Activated T-cell treated with anti-CD3 and anti-CD28 coated beads for 4 hours (primary cell): ENCODE measurements around the gene ST3GAL6.

Experiments
- DNase-seq: peaks from one replicate; pipeline ENCODE4 v3.0.0-alpha.2; 2020

ST3GAL6 gene, protein sequence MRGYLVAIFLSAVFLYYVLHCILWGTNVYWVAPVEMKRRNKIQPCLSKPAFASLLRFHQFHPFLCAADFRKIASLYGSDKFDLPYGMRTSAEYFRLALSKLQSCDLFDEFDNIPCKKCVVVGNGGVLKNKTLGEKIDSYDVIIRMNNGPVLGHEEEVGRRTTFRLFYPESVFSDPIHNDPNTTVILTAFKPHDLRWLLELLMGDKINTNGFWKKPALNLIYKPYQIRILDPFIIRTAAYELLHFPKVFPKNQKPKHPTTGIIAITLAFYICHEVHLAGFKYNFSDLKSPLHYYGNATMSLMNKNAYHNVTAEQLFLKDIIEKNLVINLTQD

DNA sequence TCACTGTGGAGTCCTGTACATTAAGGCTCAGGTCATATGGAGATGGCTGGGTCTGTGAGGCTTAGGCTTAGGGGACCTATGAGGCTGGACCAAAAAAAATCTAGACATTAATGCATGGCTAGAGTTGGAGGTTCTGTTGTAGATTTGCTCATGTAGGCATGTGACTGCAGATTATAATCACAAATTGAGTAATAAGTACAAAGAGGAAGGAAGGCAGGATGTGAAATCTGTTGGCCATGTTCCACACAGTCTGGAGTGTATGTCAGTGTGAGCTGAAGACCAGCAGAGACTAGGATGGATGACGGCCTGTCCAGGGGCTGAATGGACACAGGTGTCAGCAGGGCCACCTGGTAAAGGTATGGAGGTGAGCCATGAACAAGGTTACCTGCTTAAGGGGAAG is at the start of gene ST3GAL6:
ST3GAL6 (plus strand) TSS at position 265 of the 400 bp plus-strand sequence. CDS start 5,101 bp downstream, outside the sequence.
- DNase-seq: no peak

DNA sequence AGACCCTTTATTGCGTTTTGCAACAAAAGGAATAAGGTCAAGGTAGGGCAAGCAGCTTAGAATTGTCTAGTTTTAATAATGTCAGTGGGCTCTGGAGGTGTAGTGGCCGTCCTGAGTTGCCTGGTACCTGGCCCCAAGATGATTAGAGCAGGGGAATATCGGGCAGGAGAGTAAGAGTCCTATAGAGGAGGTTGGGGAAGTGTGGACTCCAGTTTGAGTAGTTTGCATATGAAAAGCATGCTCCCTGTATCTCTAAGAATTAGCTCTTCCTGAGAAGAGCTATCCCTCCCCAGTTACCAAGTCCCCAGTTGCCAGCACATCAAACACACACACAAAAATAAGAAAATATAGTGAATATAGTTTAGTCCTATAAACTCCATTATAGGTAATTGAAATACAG is 49.2 kb upstream of the ST3GAL6 start:
- DNase-seq: no peak

- DNase-seq: no peak
These were observed 45.6 kb upstream of the ST3GAL6 start for GRCh38 chr3:98717584-98717983.

DNA sequence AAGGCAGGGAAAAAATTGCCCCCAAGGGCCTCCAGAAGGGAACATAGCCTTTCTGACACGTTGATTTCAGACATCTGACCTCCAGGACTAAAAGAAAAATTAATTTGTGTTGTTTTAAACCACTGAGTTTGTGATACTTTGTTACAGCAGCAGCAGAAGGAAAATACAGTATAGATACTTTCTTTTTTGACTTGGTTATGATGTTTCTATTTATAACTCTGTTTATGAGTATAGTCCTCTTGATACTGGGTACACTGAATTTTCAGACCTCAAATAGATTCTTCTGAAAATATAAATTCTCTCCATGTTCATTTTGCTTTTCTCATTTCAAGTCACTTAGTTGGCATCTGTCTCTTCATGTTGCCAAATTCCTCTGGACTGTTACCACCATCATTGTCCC is 44.4 kb upstream of the ST3GAL6 start:
- no peak for DNase-seq

GRCh38 chr3:98721776-98722175 is 41.4 kb upstream of the ST3GAL6 start:
- DNase-seq: no peak

DNA sequence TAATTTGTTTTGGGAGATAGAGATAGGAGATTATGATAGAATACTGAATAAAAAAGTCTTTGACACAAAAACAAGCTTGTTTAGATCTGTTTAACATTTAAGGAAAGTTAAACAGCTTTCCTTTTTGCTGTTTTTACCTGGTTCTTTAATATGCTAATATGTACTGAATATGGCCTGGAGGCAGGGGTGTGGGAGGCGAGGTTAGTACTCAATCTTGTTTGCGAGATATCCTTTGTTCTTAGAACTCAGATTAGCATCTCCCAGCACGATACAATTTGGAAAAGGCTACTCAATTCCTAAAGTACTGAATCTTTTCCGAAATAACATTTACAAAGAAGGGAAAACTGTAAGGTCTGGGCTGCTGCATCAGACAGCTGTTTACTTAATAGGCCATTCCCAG is 40.8 kb upstream of the ST3GAL6 start:
- no peak for DNase-seq

DNA sequence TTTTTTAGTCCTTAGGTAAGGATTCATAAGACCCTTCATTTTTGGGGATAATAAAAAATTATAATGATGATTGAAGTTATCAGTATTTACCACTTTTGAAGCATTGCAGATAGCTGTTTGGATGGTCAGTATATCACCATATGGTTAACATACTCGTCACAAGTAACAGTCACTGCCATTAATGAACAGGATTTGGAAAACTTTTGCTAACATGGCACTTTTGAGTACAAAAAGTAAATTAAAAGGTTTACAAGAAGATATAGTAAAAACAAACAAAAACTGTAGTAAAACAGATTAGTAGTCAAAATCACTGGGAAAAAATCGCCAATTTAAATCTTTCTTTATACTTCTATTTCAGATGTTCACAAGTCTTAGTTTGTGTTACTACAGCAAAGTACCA is 37.8 kb upstream of the ST3GAL6 start:
- DNase-seq: no peak

GRCh38 chr3:98726084-98726483 is 37.1 kb upstream of the ST3GAL6 start:
- DNase-seq: no peak

GRCh38 chr3:98727638-98728037 is 35.5 kb upstream of the ST3GAL6 start:
- no peak for DNase-seq

DNA sequence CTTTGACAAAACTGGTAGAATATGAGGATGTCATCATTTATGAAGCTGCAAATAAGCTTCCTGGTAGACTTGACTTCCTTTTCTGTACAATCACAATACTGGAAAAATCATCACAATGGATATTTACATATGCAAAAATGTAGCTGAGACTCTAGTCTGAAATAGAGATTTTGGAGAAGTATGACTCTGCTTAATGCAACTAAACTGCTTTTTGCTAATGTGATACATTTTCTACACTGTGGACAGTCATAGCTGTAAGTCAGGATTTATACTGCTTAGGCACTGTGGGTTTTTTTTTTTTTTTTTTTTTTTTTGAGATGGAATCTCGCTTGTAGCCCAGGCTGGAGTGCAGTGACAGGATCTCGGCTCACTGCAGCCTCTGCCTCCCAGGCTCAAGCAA is 34.5 kb upstream of the ST3GAL6 start:
- no peak for DNase-seq

GRCh38 chr3:98730338-98730737 is 32.8 kb upstream of the ST3GAL6 start:
- no peak for DNase-seq

GRCh38 chr3:98730886-98731537 is 32.1 kb upstream of the ST3GAL6 start:
- no peak for DNase-seq

DNA sequence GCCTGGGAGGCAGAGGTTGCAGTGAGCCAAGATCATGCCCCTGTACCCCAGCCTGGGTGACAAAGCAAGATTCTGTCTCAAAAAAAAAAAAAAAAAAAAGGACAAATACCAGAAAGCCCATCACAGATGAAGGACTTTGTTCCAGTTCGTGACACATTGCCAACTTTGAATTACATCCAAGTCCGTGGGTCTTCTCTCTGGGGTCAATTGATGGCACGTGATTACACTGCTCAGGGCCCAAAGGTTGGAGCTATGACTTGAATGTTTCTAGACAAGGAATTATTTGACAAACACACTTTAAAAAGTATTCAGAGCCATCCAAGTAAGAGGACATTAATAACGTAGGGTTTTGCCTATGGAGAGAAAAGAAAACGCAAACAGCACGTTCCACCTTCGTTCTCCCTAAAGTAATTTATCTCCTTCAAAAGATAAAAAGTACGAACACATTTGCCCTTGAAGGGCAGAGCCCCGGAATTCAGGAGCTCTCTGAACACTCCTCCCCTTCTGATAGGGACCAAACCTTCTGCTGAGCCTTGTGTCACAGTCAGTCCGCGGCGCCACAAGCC is 31.3 kb upstream of the ST3GAL6 start:
- no peak for DNase-seq

- no peak for DNase-seq
These were observed 30.7 kb upstream of the ST3GAL6 start for GRCh38 chr3:98732286-98733052.

- no peak for DNase-seq
These were observed 29.9 kb upstream of the ST3GAL6 start for GRCh38 chr3:98733053-98733811.

- DNase-seq: no peak
These were observed 29.3 kb upstream of the ST3GAL6 start for GRCh38 chr3:98733812-98734281.

DNA sequence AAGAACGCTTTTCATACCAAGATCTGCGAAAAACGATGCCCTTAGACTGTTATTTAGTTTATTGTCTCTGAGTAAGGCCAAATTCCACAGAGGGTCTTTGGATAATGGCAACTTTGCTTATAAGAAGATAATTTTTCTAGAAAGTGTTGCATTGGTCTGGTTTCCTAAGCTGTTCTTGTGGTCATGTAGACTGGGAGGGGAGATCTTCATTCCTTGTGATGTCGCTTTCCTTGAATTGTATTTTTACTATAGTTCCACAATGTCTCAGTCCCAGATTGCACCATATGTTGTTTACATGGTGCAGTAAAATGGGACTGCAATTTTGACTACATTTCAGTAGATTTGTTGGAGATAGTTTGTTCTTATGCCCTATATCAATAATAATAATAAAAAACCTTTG is 28.8 kb upstream of the ST3GAL6 start:
- no peak for DNase-seq

- no peak for DNase-seq
These were observed 28.4 kb upstream of the ST3GAL6 start for GRCh38 chr3:98734735-98735134.

GRCh38 chr3:98735296-98735695 is 27.8 kb upstream of the ST3GAL6 start:
- no peak for DNase-seq

DNA sequence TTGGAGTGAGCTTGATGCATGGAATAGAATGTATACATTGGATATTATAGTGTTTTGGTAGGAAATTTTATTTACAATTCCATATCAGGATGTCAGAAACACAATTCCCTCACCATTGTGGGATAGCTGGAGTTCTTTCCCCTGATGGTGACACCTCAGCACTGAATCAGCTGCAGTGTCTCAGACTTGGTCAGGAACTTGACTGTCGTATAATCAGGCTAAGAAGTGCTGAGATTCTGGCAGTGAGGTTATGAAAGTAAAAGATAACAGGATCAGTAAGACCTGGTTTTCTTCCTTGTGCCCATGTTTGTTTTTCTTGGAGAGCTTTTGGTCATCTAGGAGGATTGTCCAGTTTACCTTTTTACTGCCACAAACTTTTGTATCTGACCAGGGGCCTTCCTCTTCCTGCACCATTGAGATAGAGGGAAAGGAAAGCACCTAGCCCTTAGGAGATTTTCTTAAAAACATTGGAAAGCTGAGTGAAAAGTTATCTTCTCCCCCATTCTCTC is 27.3 kb upstream of the ST3GAL6 start:
- no peak for DNase-seq

DNA sequence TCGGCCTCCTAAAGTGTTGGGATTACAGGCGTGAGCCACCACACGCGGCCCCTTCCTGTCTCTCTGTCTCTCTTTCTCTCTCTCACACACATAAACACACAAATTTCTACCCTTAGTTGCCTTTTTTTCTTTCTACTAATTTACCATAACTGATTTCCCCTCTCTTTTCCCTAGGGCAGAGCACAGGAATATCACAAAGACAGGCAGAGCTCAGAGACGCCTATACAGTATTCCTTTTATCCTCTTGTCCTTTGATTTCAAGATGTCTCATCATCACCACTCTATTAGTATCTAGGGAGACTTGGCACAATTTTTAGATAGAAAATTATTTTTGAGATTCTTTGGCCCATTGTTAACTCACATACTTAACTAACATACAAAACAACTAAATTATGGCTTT is 25.8 kb upstream of the ST3GAL6 start:
- DNase-seq: no peak

GRCh38 chr3:98739266-98739665 is 23.9 kb upstream of the ST3GAL6 start:
- no peak for DNase-seq
